ENCODE data around the gene FANCC.

The FANCC gene

DNA sequence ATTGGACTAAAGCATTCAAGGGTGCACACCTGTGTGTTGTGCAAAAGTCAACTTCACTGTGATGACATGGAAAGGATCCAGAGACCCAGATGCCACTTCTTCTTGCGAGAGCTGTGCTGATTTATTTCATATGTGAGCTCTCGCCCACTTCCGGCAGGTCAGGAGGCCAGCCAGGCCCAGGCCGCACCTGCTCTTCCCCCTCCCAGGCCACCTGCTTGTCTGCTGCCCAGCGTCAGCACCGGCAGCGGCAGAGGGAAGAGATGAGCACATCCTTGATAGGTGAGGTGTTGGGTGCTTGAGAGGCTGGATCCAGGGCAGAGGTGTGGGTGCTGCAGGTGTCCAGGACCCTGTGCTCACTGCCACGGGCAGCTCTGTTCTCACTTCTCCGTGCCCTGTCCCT is 242.9 kb downstream of the FANCC start:
- Histone ChIP-seq H3K36me3 (ENCODE audit: insufficient read depth, low read length) (no peaks in the 10 kb centered on the region), H3K9ac (ENCODE audit: low read depth, low read length) (no peak overlapping the region), H3K9me3 (ENCODE audit: control insufficient read depth, insufficient read depth, low read length) (no peaks in the 10 kb centered on the region), H3K4me1 (ENCODE audit: insufficient read depth, low read length) (peaks cover 19% of the 10 kb centered on the region)

DNA sequence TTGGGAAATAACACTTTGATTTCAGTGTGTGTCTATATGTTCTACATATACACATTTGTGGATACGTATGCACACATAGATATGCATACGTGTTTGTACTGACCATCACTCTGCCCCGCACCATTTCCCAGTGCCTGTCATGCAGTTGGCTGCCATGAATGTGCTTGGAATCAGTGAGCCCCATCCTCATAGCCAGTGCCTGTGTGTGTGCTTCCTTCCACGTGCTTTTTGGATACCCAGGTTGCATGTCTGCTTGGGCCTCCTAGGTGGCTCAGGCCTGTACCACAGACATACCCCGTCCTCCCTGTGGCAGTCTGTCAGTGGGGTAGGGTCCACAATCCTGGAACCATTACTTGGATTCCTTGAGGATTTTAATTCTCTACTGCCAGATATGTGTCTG is 243.6 kb downstream of the FANCC start:
- no peak overlapping the region for H3K9ac ChIP-seq (ENCODE audit: low read depth, low read length)
- peaks cover 19% of the 10 kb centered on the region for H3K4me1 ChIP-seq (ENCODE audit: insufficient read depth, low read length)
- H3K36me3 ChIP-seq (ENCODE audit: insufficient read depth, low read length): no peaks in the 10 kb centered on the region
- H3K9me3 ChIP-seq (ENCODE audit: control insufficient read depth, insufficient read depth, low read length): no peaks in the 10 kb centered on the region

DNA sequence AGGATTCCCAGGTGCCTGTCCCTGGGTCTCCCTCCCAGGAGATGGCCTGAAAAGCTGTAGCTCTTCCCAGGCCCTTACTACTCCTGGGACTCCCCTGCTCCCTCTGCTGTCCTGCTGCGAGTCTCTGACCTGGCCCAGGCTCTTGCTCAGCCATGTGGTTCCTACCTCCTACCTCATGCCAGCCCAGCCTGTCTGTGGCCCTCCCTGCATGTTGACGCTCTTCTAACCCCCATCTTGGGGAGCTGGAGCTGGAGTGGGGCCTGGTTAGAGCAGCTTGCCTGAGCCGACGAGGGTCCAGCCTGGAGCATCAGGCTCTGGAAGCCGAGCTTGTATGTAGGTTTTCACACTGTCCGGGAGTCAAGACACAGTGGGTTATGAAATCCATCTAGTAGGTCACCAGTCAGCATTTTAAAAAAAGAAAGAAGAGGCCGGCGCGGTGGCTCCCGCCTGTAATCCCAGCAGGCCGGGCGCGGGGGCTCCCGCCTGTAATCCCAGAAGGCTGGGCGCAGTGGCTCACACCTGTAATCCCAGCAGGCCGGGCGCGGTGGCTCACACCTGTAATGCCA is 244.4 kb downstream of the FANCC start:
- Histone ChIP-seq H3K9me3 (ENCODE audit: control insufficient read depth, insufficient read depth, low read length) (no peaks in the 10 kb centered on the region), H3K9ac (ENCODE audit: low read depth, low read length) (no peak overlapping the region), H3K36me3 (ENCODE audit: insufficient read depth, low read length) (no peaks in the 10 kb centered on the region), H3K4me1 (ENCODE audit: insufficient read depth, low read length) (peaks cover 15% of the 10 kb centered on the region)

DNA sequence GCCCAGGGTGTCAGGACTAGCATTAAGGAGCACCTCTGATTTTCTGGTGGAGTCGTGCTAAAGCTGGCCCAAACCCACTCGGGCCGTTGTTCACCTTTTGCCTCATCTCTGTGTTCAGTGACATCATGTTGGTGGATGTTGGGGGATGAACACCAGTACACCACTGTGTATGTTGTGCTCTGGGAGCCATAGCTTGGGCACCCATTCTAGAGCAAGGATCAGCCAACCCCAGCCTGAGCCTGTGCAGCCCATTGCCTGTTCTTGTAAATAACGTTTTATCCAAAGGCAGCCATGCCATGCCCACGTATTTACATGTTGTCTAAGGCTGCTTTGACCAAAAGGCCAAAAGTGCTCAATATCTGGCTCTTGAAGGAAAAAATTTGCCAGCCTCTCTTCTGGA is 245.6 kb downstream of the FANCC start:
- Histone ChIP-seq H3K36me3 (ENCODE audit: insufficient read depth, low read length) (no peaks in the 10 kb centered on the region), H3K9ac (ENCODE audit: low read depth, low read length) (no peak overlapping the region), H3K4me1 (ENCODE audit: insufficient read depth, low read length) (peaks cover 8% of the 10 kb centered on the region; the same call in 1 of the 2 replicates), H3K9me3 (ENCODE audit: control insufficient read depth, insufficient read depth, low read length) (no peaks in the 10 kb centered on the region)

DNA sequence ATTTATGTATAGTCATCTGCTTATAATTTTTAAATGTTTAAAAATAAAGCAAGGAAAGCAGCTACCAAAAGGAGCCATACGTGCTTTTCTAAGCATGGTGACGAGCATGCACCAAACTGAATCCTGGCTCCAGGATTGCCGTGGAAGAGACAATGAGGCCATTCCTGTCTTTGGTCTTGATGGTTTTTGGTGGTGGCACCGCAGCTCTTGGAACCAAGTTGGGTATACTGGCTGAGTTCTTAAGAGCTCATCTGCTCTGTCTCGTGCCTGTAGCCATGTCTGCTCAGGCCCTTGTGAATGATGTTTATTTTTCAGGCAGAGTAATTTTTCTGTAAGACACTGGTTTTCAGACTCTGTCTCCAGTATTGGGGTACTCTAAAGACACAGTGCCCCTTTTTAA is 246.1 kb downstream of the FANCC start:
- Histone ChIP-seq H3K4me1 (ENCODE audit: insufficient read depth, low read length) (0 out of 2 replicates have a peak, but pooled peaks cover 4% of the 10 kb centered on the region), H3K36me3 (ENCODE audit: insufficient read depth, low read length) (no peaks in the 10 kb centered on the region), H3K9me3 (ENCODE audit: control insufficient read depth, insufficient read depth, low read length) (no peaks in the 10 kb centered on the region), H3K9ac (ENCODE audit: low read depth, low read length) (no peak overlapping the region)

DNA sequence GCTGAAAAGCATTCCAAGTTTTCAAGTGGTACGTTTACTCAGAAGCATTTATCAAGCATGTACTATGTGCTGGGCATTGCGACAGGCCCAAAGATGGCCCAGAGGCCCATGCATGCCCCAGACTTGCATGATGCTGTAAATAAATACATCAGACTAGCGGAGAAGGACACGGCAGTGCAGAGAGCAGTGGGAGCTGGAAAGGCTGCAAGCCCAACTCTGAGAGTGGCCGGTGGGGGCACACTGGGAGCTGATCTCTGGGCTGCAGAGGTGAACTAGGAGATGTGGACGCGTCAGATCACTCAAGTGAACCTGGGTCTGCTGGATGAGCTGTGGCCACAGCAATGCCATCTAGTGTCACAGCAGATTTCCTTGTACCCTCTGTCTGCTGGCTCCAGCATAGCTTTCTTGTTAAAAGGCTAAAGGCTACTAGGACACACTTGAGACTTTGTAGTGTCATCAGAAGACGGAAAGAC is 246.9 kb downstream of the FANCC start:
- H3K9me3 ChIP-seq (ENCODE audit: control insufficient read depth, insufficient read depth, low read length): no peaks in the 10 kb centered on the region
- no peak overlapping the region for H3K9ac ChIP-seq (ENCODE audit: low read depth, low read length)
- 0 out of 2 replicates have a peak, but pooled peaks cover 4% of the 10 kb centered on the region for H3K4me1 ChIP-seq (ENCODE audit: insufficient read depth, low read length)
- no peaks in the 10 kb centered on the region for H3K36me3 ChIP-seq (ENCODE audit: insufficient read depth, low read length)

DNA sequence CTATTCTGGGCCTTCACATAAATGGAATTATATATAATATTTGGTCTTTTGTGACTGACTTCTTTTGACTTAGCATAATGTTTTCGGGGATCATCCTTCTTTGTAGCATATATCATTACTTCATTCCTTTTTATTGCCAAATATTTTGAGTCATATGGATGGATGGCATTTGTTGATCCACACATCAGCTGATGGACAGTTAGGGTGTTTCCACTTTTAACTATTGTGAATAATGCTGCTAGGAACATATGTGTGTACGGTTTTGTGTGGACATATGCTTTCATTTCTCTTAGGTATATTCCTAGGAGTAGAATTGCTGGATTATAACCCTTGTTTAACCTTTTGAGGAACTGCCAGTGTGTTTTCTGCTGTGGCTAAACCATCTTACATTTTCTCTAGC is 249.6 kb downstream of the FANCC start:
- Histone ChIP-seq H3K36me3 (ENCODE audit: insufficient read depth, low read length) (no peaks in the 10 kb centered on the region), H3K9me3 (ENCODE audit: control insufficient read depth, insufficient read depth, low read length) (no peaks in the 10 kb centered on the region), H3K4me1 (ENCODE audit: insufficient read depth, low read length) (0 out of 2 replicates have a peak, but pooled peaks cover 4% of the 10 kb centered on the region)

DNA sequence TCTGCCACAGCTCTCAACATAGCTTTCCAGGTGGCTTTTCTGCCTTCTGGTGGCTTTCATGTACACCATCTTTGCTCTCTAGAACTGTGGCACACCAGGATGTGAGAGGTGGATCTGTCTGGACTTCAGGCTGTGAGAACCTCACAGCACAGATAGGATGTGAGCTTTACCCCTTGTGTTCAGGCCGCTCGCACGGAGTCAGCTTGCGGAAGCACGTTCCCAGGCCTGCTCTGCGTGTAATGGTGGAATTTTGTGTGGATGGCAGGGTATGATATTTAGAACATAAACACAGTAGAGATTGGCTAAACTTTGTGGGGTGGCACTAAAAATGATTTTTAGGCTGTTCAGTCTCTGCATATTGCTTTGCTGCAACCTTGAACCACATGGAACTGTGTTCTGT is 250.5 kb downstream of the FANCC start:
- Histone ChIP-seq H3K4me1 (ENCODE audit: insufficient read depth, low read length) (0 out of 2 replicates have a peak, but pooled peaks cover 4% of the 10 kb centered on the region), H3K9me3 (ENCODE audit: control insufficient read depth, insufficient read depth, low read length) (no peaks in the 10 kb centered on the region), H3K36me3 (ENCODE audit: insufficient read depth, low read length) (no peaks in the 10 kb centered on the region), H3K9ac (ENCODE audit: low read depth, low read length) (no peak overlapping the region)

More for the DNA sequence above, 249.6 kb downstream of the FANCC start:
- no peak overlapping the region for H3K9ac ChIP-seq (ENCODE audit: low read depth, low read length)

DNA sequence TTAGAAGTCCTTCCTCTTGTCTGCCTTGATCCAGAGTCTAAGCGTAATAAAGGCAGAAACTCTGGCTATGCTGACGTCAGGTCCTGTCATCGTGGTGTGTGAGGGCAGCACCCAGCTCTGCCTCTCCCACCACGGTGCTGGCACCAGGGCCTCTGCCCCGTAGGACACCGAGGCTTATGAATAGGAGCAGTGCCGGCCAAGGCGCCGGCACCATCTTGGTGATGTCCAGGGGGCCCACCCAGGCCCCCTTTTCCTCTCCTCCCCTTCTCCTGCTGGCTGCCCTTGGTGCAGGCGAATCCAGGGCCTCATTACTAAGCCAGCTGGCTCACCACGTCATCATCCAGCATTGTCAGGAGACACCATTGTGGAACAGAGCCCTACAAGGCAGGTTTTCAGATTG is 252.3 kb downstream of the FANCC start:
- Histone ChIP-seq H3K36me3 (ENCODE audit: insufficient read depth, low read length) (no peaks in the 10 kb centered on the region), H3K4me1 (ENCODE audit: insufficient read depth, low read length) (0 out of 2 replicates have a peak, but pooled peaks cover 7% of the 10 kb centered on the region)

DNA sequence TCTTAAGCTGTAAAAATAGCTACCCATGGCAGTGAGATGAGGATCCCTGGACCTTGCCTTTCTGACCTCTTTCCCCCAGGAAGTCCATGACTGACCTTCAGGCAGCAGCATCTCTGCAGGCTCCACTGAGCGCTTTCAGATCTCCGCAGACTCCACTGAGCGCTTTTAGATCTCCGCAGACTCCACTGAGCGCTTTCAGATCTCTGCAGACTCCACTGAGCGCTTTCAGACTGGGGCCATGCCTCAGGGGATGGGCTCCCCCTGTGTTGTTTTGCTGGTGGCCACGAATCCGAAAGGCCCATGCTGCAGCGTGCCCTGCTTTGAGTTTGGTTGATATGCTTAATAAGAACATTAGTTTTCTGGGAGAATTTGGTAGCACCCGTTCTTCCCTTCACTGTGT is 254.2 kb downstream of the FANCC start:
- no peaks in the 10 kb centered on the region for H3K36me3 ChIP-seq (ENCODE audit: insufficient read depth, low read length)
- no peaks in the 10 kb centered on the region for H3K9me3 ChIP-seq (ENCODE audit: control insufficient read depth, insufficient read depth, low read length)
- no peak overlapping the region for H3K9ac ChIP-seq (ENCODE audit: low read depth, low read length)
- H3K4me1 ChIP-seq (ENCODE audit: insufficient read depth, low read length): 0 out of 2 replicates have a peak, but pooled peaks cover 6% of the 10 kb centered on the region

More for the DNA sequence above, 252.3 kb downstream of the FANCC start:
- Histone ChIP-seq H3K9me3 (ENCODE audit: control insufficient read depth, insufficient read depth, low read length) (no peaks in the 10 kb centered on the region), H3K9ac (ENCODE audit: low read depth, low read length) (no peak overlapping the region)

DNA sequence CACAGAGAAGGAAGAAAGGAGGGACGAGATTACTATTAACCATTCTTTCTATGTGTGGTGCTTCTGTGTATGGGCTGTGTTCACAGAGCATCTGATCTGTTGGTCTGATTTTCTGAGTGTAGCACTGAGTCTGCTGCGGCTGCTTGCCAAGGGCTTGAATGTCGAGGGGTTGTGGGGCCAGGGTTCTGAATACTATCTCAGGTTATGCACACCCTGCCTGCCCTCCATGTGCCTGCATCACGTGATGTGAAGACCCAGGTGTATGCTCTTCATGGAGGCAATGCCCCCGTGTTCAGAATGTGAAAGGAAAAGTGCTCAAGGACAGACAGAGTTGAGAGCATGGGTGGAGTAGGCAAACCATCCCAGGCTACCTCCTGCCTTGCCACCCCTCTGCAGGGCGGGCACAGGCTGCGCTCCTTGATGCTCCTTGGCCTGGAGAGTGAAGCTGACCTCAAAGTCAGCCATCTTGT is 254.9 kb downstream of the FANCC start:
- H3K36me3 ChIP-seq (ENCODE audit: insufficient read depth, low read length): no peaks in the 10 kb centered on the region
- no peak overlapping the region for H3K9ac ChIP-seq (ENCODE audit: low read depth, low read length)
- no peaks in the 10 kb centered on the region for H3K9me3 ChIP-seq (ENCODE audit: control insufficient read depth, insufficient read depth, low read length)
- H3K4me1 ChIP-seq (ENCODE audit: insufficient read depth, low read length): peaks cover 3% of the 10 kb centered on the region; the same call in 1 of the 2 replicates

DNA sequence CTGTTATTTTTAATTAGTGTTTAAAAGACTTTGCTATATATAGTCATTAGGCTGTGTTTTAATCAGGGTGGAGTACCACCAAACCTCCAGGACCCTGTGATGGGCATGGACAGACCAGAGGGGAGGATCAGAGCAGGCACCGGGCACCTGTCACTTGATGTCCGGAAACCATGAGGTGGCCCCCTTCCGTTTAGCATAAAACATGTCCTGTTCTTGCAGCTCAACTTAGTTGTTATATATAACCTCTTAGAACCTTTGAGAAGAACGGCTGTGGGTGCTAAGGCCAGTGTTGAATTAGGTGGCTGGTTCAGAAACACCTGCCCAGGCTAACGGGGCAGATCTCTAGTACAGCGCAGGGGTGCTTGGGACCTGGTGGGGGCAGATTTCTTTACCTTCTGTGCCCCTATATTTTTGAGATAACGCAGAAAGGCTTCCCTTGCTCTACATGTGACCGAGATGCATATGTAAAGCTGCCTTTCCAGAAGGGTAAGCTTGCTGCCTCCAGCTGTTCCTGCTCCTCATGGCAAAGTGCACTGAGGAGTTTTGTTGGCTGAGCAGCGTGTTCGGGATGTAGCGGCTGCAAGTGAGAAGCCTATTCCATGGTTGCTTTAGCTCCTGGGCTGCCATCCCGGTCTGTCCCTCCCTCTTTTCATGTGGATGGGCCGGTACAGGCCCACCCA is 255.5 kb downstream of the FANCC start:
- Histone ChIP-seq H3K9ac (ENCODE audit: low read depth, low read length) (no peak overlapping the region), H3K4me1 (ENCODE audit: insufficient read depth, low read length) (peaks cover 3% of the 10 kb centered on the region; the same call in 1 of the 2 replicates), H3K9me3 (ENCODE audit: control insufficient read depth, insufficient read depth, low read length) (no peaks in the 10 kb centered on the region), H3K36me3 (ENCODE audit: insufficient read depth, low read length) (no peaks in the 10 kb centered on the region)

DNA sequence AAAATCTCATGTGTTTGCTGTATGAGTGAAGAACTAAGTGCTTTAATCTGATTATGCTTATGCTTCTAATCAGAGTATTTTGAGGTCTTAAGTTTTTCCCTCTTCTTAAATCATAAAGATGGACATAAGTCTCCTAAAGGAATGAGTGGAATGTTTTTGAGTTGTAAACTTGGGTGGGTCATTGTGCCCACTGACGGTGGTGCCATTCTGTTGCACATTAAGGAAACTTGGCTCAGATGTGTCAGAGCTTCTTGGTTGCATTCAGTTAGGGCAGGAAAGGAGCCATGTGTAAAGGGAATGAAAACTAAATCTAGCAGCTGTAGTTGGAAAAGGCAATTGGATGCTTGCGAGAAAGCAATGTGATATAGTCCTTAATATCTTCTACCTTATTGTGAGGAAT is 256.6 kb downstream of the FANCC start:
- no peaks in the 10 kb centered on the region for H3K9me3 ChIP-seq (ENCODE audit: control insufficient read depth, insufficient read depth, low read length)
- H3K36me3 ChIP-seq (ENCODE audit: insufficient read depth, low read length): no peaks in the 10 kb centered on the region
- H3K4me1 ChIP-seq (ENCODE audit: insufficient read depth, low read length): peaks cover 9% of the 10 kb centered on the region; the same call in 1 of the 2 replicates
- no peak overlapping the region for H3K9ac ChIP-seq (ENCODE audit: low read depth, low read length)

DNA sequence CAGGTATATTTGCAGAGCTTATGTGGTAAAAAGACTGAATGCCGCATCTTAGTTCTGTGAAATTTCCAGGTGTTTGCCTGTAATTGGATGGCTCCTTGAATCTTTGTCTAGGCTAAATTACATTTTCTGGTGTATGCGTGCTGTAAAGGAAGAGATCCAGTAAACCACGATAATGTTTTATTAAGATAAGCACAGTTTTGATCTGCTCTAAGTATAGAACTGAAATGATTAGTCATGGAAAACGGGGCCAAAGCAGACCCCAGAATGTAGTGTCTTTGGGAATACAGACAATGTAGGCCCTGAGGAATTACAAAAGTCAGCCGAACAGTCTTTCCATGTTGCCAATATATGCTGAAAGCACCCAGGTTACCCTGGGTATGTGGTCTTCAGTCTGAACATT is 257.3 kb downstream of the FANCC start:
- Histone ChIP-seq H3K4me1 (ENCODE audit: insufficient read depth, low read length) (peaks cover 15% of the 10 kb centered on the region), H3K9me3 (ENCODE audit: control insufficient read depth, insufficient read depth, low read length) (no peaks in the 10 kb centered on the region), H3K9ac (ENCODE audit: low read depth, low read length) (no peak overlapping the region), H3K36me3 (ENCODE audit: insufficient read depth, low read length) (no peaks in the 10 kb centered on the region)

DNA sequence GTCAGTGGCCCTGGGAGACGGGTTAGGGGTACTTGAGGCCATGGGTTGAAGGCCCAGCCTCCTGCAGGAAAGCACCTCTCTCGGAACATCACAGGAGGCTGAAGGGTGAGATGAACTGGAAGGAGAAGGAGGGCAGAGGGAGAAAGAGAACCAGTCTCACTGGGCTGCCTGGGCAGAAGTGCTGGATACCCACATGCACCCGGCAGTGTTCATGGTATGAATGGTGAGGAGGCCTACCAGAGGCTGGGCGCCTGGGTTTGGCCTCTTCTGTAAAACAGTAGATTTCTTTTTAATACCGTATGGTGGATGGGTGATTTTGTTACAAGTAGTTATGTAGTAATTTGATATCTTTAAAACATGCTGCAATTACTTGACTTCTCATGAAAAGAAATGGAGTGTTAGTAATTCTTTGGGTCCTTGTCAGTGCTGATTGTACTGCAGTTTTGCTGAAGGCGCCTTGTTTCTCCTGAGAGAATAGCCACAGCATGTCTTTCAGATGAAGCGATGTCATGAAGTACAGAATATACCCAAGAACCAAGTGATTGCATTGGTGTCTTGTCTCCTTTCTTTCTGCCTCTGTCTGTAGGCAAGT is 258.6 kb downstream of the FANCC start:
- Histone ChIP-seq H3K36me3 (ENCODE audit: insufficient read depth, low read length) (no peaks in the 10 kb centered on the region), H3K9ac (ENCODE audit: low read depth, low read length) (no peak overlapping the region), H3K4me1 (ENCODE audit: insufficient read depth, low read length) (peaks cover 17% of the 10 kb centered on the region), H3K9me3 (ENCODE audit: control insufficient read depth, insufficient read depth, low read length) (no peaks in the 10 kb centered on the region)

Measured in ES-I3 (cell line).